Renal pelvis (tissue), 4 donors: ENCODE results near the gene S100A16. TPM values are rescaled to one million over a fixed set of nuclear protein-coding genes. Genes with fewer than 3 reads are reported as not detected.
A peak's percentile ranks its signal among the peaks of the same experiment; 100 is the strongest.
"Not testable (repeated sequence)": the region's sequence is repeated elsewhere in the genome, so short reads cannot be mapped to it uniquely, and the experiment has no call there.

Source experiments
- DNase-seq: peaks from one replicate; pipeline ENCODE4 v3.0.0-alpha.2; 2013
- polyA plus RNA-seq, 3 donors: library from polyadenylated mRNA; unstranded; fragments of 120-200 nt; gene quantifications; one replicate each; pipeline ENCODE4 v1.2.1, GENCODE V29; 2013; ENCODE audit not compliant: insufficient read length in 3 of 3

The S100A16 gene
- polyA plus RNA-seq, 3 donors: 108 to 123 (median 116) TPM

- no peak for DNase-seq
Observed at GRCh38 chr1:153643816-153644215, 30.9 kb upstream of the S100A16 start.

GRCh38 chr1:153643100-153643499 is 30.2 kb upstream of the S100A16 start:
- DNase-seq: no peak

DNA sequence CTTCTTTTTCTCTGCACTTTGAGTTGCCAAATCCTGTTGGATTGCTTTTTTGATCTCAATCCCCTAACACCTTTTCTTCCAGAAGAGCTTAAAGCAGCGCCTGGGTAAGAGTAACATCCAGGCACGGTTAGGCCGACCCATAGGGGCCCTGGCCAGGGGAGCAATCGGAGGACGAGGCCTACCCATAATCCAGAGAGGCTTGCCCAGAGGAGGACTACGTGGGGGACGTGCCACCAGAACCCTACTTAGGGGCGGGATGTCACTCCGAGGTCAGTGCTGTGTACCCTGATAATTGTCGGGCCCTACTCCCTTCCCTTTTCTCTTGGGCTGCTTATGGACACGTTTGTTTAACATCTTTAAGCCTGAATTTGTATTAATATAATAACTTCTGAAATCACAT is 29.2 kb upstream of the S100A16 start:
- no peak for DNase-seq

DNA sequence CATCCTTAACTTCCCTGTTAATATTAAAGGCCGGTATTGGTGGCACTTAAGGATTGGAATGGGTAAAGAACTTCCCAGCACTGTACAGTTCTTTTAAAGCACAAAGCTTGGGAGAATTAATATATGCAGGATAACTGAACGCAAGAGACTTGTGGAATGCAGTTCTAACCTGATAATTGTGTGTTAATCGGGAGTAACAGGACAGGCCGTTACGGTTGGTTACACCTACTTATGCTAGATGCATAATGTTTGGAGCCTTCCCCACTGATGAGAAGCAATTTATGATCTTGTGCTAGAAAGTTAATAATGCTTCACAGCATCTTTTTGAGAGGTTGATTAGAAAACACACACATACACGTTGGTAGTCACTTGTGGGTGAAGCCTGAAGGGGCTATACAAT is 27.9 kb upstream of the S100A16 start:
- no peak for DNase-seq

- DNase-seq: not testable (repeated sequence)
Observed at GRCh38 chr1:153640213-153640612, 27.3 kb upstream of the S100A16 start.

DNA sequence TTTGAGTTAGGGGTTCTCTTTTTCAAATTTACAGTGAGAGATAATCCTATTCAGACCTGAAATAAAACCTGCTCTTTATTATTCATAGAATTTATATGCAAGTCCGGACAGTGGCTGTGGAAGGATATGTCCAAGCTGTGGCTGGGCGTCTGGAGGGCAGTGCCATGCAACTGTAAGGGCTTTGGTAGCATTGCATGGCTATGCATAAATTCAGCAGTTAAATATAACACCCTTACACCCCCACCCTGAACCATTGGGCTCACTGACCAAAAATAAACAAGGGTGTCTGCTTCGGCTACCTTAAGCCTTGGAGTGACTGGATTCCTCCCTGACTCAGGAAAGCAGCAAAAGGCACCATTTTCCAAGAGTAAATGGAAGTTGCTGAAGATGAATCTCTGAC is 26.3 kb upstream of the S100A16 start:
- no peak for DNase-seq

- DNase-seq: no peak
Observed at GRCh38 chr1:153638261-153638660, 25.3 kb upstream of the S100A16 start.

DNA sequence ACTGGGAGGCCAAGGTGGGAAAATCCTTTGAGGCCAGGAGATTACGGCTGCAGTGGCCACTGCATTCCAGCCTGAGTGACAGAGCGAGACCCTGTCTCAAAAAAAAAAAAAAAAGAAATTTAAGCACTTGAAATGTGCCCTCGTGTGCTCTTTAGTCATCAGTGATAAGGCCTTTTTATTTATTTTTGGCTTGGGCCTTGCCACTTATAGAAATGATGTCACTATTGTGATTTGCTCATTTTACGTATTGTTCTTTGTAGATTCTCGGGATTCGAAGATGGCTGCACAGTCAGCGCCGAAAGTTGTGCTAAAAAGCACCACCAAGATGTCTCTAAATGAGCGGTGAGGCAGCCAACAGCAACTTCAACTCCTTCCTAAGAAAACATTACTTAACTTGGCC is 23.4 kb upstream of the S100A16 start:
- no peak for DNase-seq

DNA sequence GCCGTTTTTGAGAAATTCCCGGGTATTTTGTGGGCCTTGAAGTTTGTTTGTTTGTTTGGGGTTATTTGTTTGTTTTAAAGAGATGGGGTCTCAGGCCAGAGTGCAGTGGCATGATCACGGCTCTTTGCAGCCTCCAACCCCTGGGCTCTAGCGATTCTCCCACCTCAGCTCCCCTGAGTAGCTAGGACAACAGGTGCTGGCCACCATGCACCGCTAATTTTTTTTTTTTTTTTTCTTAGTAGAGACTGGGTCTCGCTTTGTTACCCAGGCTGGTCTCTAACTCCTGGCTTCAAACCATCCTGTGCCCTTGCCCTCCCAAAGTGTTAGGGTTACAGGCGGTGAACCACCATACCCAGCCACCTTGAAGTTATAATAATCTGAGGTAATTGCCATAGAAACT is 22.9 kb upstream of the S100A16 start:
- DNase-seq: no peak

GRCh38 chr1:153633754-153634665 is 21.1 kb upstream of the S100A16 start, which contains the start of gene CHTOP:
CHTOP (plus strand) TSS chr1:153634066; CDS start chr1:153636589, 2,523 bp downstream.
- DNase-seq: peak; percentile 98

- DNase-seq: no peak
Observed at GRCh38 chr1:153633161-153633753, 20.3 kb upstream of the S100A16 start.

DNA sequence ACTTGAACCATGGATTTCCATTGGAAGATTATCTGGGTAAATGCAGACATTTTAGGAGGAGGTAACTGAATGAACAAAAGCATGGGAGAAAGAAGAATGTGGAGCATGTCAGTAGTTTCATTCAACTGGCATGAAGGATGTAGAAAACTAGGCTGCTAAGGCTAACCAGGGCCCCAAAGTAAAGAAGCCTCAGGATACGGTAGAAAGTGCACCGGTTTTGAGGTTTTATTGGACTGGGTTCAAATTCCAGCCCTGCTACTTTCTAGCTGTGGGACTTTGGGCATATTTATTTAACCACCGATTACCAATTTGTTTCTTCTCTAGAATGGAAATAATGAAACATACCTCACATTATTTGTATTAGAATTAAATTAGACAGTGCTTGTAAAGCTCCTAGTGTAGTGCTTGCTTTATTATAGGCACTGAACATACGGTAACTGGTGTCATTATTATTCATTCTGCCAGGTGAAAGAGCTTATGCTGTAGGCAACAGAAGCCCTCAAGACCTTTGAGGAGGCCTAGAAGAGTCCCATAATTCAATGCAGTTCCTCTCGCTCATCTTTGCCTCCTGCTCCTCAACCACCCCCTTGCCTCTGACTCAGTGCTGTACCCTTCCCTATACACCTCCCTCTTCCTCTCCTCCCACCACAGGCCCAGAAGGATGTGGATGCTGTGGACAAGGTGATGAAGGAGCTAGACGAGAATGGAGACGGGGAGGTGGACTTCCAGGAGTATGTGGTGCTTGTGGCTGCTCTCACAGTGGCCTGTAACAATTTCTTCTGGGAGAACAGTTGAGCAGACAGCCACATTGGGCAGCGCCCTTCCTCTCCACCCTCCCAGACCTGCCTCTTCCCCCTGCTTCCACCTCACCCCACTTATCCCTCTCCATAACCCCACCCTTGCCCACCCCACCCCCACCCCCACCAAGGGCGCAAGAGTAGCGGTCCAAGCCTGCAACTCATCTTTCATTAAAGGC is 18.4 kb upstream of the S100A16 start:
- DNase-seq: no peak

- DNase-seq: no peak
Observed at GRCh38 chr1:153630384-153630783, 17.4 kb upstream of the S100A16 start.

- no peak for DNase-seq
Observed at GRCh38 chr1:153629971-153630370, 17.0 kb upstream of the S100A16 start.

- no peak for DNase-seq
Observed at GRCh38 chr1:153629343-153629665, 16.4 kb upstream of the S100A16 start.

GRCh38 chr1:153628638-153629342 is 15.9 kb upstream of the S100A16 start:
- no peak for DNase-seq

DNA sequence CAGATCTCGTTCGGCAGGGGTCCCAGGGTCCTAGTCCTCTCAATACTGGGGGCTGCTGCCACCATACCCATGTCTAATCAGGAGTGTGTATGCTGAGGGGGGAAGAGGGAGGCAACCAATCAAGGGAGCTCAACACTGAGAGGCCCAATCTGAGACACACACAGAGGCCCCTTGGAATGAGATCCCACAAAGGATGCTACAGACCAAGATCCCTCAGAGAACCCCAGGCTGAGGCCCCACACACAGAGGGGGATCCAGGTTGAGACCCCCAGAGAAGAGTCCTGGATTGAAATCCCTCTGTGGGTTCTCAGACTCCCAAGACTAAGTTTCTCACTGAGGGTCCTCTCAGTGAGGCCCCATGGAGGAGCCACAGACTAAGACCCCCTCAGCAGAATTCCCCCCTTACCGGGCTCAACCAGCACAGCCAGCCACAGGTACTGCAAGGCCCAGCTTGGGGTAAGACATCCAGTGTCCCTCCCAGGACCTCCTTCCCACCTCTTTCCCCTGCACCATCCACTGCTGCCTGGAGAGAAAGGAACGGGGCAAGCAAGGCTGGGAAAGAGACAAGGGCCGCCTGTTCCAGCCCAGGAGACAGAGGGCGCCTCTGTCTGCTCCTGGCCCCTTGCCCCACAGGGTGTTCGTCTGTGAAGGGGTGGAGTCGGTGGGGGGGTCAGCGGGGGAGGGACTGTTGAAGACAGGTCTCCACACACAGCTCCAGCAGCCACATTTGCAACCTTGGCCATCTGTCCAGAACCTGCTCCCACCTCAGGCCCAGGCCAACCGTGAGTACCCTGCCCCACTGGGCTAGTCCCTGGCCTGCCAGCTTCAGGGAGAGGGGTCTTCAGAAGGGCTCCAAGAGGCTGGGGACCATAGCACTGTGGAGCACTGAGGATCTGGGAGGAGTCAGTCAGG is 15.0 kb upstream of the S100A16 start, which contains the start of gene S100A1:
S100A1 (plus strand) TSS at position 720 of the 912 bp plus-strand sequence. CDS start 2,088 bp downstream, outside the sequence.
- no peak for DNase-seq

- DNase-seq: peak; percentile 91
Observed at GRCh38 chr1:153626904-153627714, 14.2 kb upstream of the S100A16 start, which contains the start of gene S100A13. S100A13 (minus strand) TSS chr1:153627505; CDS start chr1:153626472, 1,033 bp downstream.

GRCh38 chr1:153626477-153626903 is 13.6 kb upstream of the S100A16 start:
- DNase-seq: no peak
